Hippocampal formation (tissue), 2 donors: ENCODE measurements around the gene CCR6.
"Not testable (repeated sequence)": the region's sequence is repeated elsewhere in the genome, so short reads cannot be mapped to it uniquely, and the experiment has no call there.

Source experiments
- DNase-seq, 2 donors: peaks; one replicate each; lab custom pipeline; 2025; lab: John Stamatoyannopoulos, UW

CCR6 gene

GRCh38 chr6:167141667-167142432 lies 19.0 kb downstream of the CCR6 start:
- no peak for DNase-seq

- DNase-seq: no peak
Measured at GRCh38 chr6:167142433-167142761, 19.5 kb downstream of the CCR6 start.

GRCh38 chr6:167143041-167143440 lies 20.1 kb downstream of the CCR6 start:
- no peak for DNase-seq

GRCh38 chr6:167145461-167145860 lies 22.6 kb downstream of the CCR6 start:
- DNase-seq: no peak

- no peak for DNase-seq
Measured at GRCh38 chr6:167146135-167146534, 23.2 kb downstream of the CCR6 start.

GRCh38 chr6:167146977-167147376 lies 24.1 kb downstream of the CCR6 start:
- no peak for DNase-seq

- DNase-seq: no peak
Measured at GRCh38 chr6:167148021-167148420, 25.1 kb downstream of the CCR6 start.

GRCh38 chr6:167148997-167149396 lies 26.1 kb downstream of the CCR6 start:
- DNase-seq: no peak

DNA sequence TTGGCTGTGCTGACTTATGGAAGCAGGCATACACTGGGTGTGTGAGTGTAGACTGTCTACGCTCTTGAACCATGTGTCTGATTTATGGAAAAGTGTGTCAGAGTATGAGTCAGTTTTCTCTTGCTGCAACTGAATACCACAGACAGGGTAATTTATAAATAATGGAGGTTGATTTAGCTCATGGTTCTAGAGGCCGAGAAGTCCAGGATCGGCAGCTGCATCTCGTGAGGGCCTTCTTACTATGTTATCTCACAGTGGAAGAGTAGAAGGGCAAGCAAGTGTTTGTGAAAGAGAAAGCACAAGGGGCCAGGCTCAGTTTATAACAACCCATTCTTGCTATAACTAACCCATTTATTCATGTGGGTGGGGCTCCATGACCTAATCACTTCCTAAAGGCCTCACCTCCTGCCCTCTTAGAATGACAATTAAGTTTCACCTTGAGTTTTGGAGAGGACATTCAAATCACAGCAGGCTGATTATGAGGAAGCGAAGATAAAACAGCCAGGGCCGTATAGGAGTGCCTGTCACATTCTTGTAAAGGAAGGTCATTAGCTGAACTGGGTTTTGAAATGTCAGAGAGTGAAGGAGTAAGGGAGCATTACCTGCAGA lies 28.1 kb downstream of the CCR6 start:
- no peak for DNase-seq

GRCh38 chr6:167151648-167152047 lies 28.8 kb downstream of the CCR6 start:
- DNase-seq: no peak

- DNase-seq: no peak
Measured at GRCh38 chr6:167152862-167153261, 30.0 kb downstream of the CCR6 start.

DNA sequence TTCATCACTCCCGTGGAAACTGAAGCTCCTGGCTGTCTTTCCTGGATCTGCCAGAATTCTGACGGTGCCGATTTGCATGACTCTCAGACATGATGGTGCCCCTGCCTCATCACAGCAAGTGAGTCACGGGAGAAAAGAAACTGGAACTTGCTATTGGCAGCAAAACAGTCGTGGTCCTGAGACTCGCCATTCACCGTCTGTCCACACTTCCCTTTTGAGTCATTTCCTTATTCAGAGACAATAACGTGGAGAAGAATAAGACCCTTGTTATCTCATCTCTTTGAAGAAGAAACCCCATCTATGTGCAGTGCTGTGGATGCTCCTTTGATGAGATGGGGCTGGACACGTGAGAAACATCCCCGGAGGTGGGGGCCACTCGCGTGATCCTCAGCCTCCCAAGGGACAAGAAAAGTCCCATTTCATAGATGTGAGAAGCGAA lies 30.6 kb downstream of the CCR6 start:
- DNase-seq: no peak

DNA sequence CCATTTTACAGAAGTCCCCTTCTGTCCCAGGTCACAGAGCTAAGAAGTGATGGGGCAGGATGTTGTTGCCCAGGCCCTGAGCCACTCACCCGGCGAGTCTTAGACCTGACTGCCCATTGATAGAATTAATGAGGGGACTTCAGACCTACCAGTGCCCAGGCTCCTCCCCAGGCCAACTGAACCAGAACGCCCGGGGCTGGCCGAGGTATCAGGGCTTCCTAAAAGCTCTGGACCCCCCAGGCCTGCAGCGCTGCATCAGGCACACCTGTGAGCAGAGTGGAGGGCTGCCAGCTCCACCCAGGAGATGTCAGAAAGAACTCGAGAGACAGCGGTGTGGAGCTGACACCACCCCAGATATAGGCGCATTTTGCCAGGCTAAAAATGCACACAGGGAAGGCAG lies 31.4 kb downstream of the CCR6 start:
- DNase-seq: no peak

- DNase-seq: no peak
Measured at GRCh38 chr6:167154895-167155294, 32.0 kb downstream of the CCR6 start.

- no peak for DNase-seq
Measured at GRCh38 chr6:167157414-167157813, 34.5 kb downstream of the CCR6 start.

DNA sequence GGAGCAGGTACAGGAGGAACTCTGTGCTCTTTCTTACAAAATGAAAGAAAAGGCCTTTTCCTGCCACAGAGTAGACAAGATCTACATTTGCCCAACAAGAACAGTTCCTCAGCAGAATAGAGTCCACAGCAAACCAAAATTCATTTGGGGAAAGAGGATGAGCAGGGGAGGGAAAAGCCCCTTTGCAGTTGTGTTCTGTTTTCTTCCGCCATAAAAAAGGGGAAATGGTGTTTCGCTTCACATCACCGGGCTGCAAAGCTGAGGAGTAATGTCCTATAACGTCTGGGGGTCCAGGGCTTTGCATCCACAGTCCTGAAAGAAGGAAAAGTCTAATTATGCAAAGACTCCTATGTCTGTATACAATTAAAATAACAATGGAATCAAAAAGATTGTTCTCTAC lies 35.0 kb downstream of the CCR6 start, which contains the start of gene GPR31:
GPR31 (minus strand) TSS at position 118 of the 400 bp plus-strand sequence. CDS start 149 bp downstream, outside the sequence.
- no peak for DNase-seq

DNA sequence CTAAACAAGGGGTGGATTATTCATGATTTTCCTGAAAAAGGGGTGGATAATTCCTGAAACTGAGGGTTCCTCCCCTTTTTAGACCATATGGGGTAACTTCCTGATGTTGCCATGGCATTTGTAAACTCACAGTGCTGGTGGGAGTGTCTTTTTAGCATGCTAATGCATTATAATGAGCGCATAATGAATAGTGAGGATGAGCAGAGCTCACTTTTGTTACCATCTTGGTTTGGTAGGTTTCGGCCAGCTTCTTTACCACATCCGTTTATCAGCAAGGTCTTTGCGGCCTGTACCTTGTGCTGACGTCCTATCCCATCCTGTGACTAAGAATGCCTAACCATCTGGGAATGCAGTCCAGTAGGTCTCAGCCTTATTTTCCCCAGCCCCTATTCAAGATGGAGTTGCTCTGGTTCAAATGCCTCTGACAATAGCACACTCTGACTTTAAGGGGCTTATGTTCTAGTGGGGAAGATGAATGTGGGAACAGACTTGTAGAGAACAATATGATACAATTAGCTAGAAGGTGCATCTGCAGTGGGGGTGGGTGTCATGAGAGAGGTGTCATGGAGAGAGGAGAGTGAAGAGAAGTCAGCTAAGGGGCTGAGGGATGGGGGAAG lies 39.1 kb downstream of the CCR6 start:
- no peak for DNase-seq

DNA sequence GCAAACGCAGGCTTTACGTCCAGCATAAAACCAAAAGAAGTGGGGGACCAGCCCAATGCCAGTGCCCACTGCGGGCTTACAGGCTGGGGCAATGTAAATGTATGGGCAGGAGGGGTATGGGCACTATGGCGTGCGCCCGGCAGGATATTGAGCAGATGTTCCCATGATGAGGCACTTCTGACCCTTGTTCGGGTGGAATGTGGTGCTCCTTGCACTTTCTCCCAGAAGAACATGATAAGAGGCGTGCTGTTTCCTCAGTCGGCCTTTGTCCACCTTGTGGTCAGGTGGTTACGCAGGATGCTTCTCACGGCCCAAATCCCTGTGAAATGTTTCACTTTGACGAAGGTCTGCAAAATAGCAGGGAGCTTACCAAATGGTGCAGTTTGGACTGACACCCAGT lies 39.7 kb downstream of the CCR6 start:
- DNase-seq: no peak

GRCh38 chr6:167163476-167164011 lies 40.6 kb downstream of the CCR6 start:
- no peak for DNase-seq

DNA sequence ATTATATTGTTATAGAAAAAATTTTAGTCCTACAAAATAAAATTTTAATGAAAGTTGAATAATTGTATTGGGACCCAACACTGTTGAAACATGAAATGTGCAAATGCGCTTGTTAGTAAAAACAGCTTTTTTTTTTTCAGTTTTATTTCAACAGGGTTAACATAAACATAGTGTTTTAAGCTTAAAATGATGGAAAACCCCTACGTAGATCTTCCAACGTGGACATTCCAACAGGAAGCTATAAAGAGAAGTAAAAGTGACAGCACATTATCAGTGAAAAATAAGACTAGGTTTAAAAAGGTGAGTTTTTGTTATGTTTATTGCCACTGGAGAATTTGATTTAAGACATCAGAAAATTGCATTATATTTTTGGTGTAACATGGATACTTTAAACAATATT lies 41.4 kb downstream of the CCR6 start:
- no peak for DNase-seq

DNA sequence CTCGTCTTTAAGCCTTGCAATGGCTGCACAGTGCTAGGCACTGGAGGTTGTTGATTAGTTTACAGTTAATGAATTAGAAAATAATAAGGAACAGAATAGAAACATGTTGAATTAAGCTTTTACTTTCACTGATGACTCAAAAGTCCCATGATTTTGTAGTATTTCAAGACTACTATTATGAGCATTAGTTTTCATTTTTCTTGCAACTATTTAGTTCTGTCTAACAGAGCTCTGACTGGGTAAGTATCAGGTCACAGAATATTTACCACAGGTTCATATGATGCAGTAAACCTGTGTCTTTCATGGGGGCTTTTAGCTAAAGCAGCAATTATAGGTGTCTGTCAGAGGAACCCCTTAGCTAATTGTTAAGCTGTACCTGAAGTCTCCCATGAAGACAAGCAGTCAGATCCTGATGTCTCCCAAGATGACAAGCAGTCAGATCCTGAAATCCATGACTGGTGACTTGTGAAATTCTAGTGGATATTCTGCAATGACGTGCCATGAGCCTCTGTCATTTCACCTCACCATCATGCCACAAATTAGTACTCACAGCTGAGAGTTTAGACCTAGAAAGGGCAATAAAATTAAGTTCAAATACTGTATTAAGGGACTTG lies 43.1 kb downstream of the CCR6 start:
- DNase-seq: no peak

DNA sequence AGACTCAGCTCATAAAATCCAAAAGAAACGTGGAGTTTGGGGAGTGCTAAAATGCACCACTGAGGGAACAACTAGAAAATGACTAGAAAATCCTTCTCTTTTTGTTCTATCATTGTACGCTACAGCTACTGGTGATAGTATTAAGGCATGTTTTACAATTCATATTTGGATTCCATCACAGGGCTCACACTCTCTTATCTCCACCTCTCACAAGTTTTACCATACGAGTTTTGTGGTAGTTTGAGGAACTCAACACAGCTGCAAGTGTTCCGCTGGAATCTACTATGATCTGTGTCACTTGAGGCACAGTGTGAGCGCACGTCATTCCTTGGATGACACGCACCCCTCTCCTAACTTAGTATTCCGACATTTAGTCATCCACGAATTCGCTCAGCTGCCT lies 44.8 kb downstream of the CCR6 start:
- DNase-seq: not testable (repeated sequence)

DNA sequence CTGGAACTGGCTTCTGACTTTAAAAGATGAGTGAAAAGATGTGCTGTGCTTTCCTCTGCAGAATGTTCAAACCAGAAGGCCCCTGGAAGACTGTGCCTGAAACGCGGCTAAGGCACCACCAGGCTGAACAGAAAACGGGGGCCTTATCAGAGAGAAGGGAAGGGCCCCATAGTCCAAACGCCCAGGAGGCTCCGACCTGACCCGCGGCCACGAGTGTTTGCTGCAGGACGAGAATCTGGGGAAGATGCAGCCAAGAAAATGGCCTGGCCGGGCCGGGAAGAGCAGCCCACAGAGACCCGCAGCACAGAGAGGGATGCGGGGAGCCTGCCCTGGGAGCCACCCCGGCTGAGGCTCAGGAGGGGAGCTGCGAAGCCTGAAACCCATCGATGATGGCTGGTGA lies 45.4 kb downstream of the CCR6 start:
- not testable (repeated sequence) for DNase-seq
